Stimulated activated CD8-positive, alpha-beta memory T cell treated with anti-CD3 and anti-CD28 coated beads, Interleukin-15, amount 100 ng/mL, for 1 hour (primary cell): ENCODE results near the gene NUP107.

Experiments
- DNase-seq: peaks from one replicate; pipeline ENCODE4 v3.0.0-alpha.2; 2020; ENCODE audit warnings: low read depth

NUP107 gene

DNA sequence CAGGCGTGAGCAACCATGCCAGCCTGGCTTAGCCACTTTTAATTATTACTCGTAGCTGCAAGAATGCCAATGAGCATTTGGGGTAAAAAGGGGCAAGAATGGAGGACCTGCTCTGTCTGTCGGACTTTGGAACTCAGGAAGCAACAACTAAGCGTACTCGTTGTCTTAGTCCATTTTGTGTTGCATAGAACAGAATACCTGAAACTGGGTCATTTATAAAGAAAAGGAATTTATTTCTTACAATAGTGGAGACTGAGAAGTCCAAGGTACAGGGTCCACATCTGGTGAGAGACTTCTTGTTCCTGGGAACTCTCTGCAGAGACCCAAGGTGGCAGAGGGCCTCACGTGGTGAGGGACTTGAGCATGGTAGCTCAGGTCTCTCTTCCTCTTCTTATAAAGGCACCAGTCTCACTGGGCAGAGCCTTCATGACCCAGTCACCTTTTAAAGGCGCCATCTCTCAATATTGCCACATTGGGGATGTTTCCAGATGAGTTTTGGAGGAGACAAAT is 88.4 kb downstream of the NUP107 start:
- no peak for DNase-seq

DNA sequence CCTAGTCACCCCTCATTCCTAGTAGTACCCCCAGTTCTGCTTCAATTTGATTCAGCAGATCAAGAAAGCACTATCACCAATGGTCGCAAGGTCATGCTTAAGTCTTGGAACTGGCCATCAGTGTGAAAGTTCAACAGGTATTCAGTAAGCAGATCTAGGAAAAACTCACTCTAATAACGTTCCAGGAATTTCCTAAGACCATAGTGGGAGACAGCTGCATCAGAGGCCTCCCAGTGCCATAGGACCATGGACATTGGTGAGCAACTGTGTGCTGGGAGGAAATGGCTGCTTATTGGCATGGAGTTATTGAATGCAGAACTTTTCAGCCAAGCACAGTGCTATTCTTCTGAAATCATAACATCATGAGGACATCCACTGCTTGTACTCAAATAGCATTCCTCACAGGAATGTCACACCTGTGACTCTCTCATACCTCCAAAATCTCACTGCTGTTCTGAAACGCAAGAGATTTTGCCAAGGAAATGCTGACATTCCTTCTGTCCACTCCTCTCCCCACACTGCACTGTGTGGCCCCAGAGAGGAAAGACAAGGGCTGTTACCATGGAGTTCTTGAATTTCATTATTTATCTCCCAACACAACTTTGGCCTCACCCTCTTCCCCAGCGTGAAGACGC is 90.3 kb downstream of the NUP107 start:
- no peak for DNase-seq

DNA sequence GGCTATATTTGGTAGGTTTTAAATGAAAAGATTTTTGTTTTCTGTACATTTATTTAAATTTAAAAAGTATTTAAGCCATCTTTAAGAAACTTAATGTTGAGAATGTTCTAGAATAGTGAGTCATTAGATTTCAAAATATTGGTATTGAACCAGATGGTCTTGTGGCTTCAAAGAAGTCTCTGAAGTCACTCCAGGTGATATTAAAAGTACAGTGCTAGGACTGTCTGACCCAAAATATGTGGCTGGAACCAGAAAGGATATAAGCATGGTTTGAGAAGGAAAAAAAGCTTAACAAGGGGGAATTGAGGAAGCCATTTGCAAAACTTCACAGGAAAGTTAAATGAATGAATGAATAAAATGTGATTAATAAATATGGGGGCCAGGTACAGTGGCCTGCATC is 92.5 kb downstream of the NUP107 start:
- no peak for DNase-seq

DNA sequence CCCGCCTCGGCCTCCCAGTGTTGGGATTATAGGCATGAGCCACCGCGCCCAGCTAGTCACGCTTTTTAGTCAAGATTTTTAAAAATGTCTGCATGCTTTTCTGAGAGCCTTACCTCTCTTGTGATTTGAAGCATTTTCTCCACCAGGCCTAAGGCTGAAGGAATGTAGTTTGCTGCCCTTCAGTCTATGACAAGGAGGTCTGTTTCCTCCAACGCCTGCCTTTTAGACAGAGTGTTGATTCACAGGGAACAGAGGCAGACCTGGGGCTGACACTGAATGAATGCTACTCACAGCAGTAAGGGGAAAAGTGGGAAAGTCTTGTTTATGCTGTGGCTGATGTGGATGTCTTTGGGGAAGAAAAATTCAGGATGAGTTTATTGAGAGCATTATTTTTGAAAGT is 94.0 kb downstream of the NUP107 start:
- no peak for DNase-seq

DNA sequence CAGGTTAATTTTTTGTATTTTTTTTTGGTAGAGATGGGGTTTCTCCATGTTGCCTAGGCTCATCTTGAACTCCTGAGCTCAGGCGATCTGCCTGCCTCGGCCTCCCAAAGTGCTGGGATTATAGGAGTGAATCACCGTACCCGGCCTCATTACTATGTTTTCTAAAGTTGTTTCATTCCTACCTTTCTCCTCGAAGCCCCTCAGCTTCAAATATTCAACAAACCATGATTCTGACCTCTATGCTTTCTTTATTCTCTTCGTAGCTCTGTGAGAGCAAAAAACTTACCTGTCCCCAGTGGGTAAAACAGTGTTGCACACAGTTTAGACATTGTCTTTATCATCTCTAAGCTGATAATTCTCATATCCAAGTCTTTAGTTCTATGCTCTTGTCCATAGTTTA is 95.0 kb downstream of the NUP107 start:
- DNase-seq: no peak

DNA sequence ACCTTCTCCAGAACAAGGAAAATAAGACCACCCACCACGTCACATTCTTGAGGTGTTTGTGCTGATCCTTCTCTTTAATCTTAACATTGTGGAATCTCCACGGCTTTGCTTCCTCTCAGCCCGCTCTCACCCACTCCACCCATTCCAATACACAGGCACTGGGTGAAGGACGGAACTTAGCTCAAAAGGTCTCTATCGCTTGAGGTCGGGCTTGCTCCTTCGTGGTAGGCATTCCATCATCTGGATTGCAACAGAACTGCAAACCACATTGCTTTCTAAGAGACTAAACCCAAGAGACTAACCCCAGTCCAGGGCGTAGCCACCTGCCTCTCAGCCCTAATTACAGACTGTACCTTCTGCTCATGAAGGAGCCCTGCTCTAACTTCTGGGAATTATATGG is 97.2 kb downstream of the NUP107 start:
- no peak for DNase-seq

DNA sequence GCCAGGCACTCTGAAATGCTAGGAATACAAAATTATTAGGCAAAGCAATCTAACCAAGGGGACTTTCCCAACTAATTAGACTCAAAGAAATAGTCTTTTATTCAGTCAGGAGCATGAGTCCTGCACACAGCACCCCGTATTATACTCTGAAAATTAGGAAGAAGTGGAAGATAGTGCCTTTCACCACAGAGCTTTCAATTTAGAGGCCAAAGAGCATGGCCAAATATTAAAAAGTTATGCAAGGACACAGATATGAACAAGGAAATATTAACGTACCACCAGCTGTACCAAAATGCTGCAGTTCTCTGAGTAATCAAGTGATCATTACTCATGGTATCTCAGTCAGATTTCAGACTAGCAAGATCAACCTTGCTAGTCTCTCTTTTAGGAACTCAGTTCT is 98.6 kb downstream of the NUP107 start:
- DNase-seq: no peak

DNA sequence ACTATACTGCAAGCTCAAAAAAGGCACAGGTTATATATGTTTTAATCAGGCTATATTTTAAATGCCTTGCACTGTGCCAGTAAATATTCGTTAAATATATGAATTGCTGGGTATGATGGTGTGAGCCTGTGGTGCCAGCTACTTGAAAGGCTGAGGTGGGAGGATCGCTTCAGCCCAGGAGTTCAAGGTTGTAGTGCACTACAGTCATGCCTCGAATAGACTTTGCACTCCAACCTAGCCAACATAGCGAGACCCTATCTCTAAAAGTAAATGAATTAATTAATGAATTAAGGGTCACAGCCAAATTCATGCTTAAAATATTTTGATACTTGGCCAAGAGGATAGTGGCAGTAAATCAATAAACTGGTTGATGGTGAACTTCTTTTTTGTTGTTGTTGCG is 99.0 kb downstream of the NUP107 start:
- no peak for DNase-seq

DNA sequence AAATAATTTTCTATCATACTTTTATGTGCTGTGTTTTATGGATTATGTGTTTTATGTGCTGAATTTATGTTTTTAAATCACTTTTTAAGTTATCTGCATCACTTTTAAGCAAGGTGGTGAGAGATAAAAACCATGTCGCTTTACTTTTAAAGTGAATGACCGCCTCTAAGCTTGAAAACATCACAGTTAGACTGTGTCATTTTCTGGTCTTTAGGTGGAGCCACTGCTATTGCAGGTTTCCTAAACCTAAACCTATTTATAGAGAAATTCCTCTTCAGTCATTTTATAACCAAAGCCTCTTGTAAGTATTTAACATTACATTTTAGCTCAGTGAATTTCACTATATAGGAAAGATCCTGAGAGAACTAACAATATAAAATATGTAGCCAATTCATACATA is 100.2 kb downstream of the NUP107 start:
- no peak for DNase-seq

DNA sequence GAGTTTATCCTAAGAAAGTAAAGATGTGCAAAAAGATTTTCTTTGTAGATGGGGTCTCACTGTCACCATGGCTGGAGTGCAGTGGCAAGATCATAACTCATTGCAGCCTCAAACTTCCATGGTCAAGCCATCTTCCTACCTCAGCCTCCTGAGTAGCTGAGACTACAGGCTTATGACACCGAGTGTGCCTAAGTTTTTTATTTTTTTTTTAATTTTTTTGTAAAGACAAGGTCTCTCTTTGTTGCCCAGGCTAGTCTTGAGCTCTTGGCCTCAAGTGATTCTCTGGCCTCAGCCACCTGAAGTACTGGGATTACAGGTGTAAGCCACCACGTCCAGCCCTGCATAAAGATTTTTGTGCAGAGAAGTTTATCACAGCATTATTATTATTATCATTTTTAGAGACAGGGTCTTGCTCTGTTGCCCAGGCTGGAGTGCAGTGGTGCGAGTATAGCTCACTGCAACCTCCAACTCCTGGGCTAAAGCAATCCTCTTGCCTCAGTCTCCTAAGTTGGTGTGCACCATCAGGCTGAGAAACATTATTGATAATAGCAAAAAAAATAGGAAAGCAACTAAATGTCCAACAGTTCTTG is 101.9 kb downstream of the NUP107 start:
- no peak for DNase-seq

DNA sequence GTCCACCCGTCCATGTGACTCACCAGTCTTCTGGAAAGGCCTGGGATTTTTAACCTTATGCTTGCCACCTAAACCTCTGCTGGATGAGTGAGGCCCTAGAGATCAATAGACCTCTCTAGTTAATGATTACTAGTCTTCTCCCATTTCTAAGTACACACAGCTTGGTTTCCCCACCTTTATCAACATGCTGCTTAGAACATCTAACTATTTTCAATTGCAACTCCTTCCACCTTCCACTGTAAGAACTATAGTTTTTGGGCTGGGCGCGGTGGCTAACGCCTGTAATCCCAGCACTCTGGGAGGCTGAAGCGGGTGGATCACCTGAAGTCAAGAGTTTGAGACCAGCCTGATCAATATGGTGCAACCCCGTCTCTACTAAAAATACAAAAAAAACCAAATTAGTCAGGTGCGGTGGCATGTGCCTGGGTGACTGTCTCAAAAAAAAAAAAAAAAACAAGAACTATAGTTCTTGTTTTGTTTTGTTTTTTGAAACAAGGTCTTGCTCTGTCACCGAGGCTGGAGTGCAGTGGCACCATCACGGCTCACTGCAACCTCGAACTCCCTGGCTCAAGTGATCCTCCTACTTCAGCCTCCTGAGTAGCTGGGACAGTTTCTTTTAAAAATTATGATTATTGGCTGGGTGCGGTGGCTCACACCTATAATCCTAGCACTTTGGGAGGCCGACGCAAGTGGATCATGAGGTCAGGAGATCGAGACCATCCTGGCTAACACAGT is 102.5 kb downstream of the NUP107 start:
- DNase-seq: no peak

DNA sequence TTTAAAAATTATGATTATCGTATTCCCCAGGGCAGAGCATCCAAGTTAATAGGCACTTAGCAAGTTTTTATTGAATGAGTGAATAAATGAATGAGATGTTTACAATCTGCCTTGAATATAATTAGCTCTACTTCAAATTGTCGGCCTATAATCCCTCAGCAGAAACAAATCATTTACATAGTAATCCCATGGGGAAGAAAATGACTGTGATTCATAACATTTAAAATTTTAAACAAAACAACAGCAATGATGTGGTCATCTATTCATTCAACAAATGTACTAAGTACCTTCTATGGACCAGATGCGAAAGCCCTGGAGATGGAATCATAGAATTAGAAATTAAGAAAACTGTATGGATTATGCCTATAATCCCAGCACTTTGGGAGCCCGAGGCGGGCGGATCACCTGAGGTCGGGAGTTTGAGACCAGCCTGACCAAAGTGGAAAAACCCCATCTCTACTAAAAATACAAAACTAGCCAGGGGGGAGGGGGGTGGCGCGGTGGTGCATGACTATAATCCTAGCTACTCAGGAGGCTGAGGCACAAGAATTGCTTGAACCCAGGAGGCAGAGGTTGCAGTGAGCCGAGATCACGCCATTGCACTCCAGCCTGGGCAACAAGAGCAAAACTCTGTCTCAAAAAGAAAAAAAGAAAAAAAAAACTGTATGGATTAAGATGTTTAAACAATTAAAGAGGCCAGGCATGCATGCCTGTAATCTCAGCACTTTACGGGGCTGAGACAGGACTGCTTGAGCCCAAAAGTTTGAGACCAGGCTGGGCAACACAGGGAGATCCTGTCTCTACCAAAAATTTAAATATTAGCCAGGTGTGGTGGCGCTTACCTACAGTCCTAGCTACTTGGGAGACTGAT is 103.5 kb downstream of the NUP107 start:
- DNase-seq: no peak

DNA sequence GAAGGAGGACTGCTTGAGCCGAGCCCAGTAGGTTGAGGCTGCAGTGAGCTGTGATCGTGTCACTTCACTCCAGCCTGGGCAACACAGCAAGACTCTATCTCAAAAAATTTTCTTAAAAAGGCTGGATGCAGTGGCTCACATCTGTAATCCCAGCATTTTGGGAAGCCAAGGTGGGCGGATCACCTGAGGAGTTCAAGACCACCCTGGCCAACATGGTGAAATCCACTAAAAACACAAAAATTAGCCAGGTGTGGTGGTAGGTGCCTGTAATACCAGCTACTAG is 104.1 kb downstream of the NUP107 start:
- DNase-seq: no peak

DNA sequence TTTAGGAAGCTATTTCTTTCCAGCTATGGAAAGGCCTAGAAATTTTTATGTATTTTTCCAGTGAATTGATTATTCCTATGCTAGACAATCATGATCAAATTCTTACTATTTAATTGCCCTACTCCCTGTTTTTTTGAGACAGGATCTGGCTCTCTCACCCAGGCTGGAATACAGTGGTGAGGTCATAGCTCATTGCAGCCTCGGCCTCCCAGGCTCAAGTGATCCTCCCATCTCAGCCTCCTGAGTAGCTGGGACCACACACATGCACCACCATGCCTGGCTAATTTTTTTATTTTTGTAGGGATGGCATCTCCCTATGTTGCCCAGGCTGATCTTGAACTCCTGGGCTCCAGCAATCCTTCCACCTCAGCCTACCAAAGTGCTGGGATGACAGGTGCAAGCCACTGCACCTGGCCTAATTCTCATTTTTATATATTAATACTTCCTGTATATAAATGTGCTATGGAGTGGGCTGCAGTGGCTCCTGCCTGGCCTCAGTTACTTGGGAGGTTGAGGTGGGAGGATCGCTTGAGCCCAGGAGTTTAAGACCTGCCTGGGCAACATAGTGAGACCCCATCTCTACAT is 105.2 kb downstream of the NUP107 start:
- no peak for DNase-seq

DNA sequence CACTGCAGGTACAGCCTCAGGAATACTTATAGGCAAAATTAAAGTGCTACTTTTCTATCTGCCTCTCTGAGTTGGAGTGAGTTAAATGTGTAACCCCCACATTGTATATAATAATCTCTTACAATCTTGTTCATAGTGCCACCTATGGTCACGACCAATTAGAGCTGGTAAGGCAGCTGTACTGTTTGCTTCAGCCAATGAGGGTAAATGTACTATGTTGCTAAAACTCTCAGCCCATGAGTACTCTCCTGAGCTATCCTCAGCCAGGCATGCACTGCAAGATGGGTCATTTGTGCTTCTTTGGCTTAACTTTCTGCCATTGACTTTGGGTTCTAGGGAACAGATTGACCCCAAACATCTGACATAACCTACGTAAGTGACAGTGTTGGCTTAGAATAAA is 106.2 kb downstream of the NUP107 start:
- no peak for DNase-seq

DNA sequence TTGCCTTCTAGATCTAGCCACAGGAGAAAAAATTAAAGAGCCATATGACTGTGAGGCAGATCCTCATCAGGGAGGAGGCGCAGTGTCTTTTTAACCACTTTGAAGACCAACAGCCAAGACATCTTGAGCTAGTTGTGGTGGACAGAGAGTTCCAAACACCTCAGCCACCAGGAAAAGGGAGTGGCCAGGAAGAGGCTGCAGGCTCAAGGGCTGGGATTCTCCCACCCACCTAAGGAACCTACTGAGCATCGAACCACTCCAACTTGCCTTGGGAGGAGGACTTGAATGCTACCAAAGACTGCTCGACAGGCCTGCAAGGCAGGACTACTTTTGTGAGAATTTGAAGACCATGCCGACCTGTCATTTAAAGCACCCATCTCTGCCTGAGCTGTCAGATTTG is 106.7 kb downstream of the NUP107 start:
- DNase-seq: no peak

DNA sequence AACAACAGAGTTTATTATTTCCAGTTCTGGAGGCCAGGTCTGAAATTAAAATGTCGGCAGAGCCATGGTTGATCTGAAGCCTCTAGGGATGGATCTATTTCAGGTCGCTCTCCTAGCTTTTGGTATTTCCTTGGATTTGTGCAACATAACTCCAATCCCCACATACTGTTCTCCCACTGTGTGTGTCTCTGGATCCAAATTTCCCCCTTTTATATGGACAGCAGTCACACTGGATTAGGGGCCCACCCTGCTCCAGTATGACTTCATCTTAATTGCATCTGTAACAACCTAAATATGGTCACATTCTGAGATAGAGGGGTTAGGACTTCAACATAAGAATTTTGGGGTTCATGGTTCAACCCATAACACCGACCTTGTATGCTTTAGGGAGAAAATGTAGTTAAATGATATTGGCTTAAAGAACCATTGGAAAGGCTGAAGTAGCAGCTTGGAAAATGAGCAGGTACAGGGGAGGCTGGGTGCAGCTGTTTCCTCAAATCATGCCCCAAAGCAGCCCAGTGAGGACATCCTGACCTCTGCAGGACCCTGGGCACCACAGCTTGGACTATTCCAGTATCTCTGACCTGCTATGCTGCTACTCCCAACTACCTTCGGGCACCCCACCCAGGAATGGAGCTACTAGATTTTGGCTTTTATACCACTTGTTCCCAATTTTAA is 107.3 kb downstream of the NUP107 start:
- no peak for DNase-seq

DNA sequence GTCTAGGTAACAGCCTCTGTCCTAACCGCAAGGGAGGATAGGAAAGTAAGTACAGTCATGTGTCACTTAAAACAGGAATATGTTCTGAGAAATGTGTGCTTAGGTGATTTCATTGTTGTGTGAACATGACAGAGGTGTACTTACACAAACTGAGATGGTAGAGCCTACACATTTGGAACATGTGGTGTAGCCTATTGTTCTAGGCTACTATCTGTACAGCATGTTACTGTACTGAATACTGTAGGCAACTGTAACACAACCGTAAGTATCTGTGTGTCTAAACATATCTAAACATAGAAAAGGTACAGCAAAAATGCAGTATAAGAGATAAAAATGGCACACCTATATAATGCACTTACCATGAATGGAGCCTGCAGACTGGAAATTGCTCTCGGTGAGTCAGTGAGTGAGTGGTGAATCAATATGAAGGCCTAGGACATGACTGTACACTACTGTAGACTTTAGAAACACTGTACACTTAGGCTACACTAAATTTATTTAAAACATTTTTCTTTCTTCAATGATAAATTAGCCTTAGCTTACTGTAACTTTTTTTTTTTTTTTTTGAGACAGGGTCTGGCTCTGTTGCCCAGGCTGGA is 108.0 kb downstream of the NUP107 start:
- no peak for DNase-seq
